Activated CD4-positive, CD25-positive, alpha-beta regulatory T cell (primary cell): Measurements from ENCODE around the gene LCAT.
"Not testable (repeated sequence)": the region's sequence is repeated elsewhere in the genome, so short reads cannot be mapped to it uniquely, and the experiment has no call there.

Source experiments
- DNase-seq, 4 experiments: peaks; one replicate each; lab custom pipeline; 2025; lab: John Stamatoyannopoulos, UW

LCAT gene

DNA sequence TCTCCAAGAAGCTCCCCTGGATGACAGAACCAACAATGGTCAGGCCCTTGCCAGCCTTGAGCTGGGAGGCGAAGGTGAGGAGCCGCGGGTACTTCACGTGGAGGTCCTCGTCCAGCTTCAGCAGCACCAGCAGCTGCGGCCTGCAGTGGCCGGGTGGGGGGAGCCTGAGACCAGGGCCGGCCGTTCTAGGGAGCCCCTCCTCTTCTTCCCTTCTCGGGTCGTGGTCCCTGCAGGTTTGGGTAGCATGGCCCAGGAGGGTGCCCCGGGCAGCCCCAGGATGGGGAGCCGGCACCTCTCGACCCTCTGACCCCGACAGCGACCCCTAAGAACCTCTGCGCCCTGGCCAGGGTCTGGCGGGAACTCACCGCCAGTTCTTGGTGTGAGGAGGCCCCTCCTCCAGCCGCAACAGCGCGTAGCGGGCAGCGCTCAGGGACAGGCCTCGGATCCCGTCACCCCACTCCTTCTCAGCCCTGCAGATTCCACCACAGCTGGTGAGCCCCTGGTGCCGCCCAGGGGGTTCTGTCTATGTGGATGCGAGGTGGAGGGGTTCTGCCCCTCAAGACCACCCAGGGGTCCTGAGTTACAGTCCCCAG, 3.1 kb upstream of the LCAT start:
- DNase-seq, result no peak

DNA sequence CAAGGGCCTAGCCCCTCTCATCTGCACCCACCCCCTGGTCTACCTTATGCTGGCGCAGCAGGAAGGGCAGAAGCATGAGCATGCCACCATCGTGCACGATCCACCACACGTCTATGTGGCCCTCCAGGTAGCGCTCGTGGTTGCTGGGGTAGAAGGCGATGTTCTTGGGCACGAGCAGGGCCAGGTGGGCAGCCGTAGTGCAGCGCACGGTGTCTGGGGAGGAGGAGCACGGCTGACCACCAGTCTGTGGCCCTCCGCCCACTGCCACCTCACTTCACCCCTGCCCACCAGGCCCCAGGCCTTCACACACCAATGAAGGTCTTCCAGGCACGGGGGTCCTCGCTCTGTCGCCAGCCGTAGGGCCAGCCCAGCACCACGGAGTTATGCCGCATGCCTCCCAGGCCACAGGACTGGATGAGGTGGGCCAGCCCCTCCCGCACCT, 2.2 kb upstream of the LCAT start:
- DNase-seq, result no peak

DNA sequence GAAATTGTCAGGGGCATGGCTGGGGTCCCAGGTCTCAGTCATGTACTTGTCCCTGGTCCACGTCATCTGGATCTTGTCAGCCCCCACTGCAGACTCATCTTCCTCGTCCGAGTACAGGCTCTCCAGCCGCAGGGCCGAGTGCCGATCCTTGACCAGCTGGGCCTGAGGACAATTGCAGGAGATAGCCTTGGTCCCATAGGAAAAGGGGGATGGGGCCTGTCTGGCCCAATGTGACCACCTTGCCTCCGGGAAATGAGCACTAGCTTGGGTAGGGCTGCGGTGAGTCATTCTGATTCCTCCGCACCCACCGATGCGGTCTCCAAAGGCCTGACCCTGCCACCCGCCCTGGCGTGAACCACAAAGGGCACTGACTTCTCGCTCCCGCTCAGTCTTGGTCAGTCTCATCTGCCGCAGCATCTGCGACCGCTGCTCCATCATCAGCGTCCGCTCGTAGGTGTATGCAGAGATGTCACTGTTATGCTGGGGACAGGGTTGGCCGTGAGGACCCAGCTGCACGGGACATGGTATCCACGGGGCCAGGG, 1.5 kb upstream of the LCAT start:
- DNase-seq, result no peak

DNA sequence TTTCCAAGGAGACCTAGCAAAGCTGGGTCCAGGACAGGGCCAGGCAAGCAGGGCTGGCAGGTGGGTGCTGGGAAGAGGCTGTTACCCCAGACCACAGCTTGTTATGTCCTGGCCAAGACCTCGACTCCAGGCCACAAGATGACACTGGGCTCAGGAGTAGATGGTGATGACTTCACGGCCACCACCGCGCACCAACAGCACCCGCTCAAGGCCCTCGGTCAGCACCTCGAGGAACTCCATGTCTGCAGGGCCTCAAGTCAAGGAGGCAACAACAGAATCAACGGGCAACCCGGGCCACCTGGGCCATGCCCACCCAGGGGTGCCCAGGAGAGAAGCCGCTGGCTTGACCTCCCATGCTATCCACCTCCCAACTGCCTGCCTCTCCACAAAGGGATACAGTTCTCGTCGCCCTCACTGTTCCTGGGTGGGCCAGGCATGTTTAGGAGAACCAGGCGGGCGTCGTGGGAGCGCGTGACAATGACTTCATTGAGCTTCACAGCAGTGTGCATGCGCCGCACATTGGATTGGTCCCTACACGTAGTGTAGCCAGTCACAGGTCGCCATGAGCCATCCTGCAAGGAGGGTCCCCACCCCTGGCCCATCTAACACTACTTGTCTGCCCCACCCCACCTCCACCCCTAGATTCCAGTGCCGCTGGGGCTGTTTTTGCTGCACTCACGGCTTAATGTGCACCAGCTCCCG, 921 bp upstream of the LCAT start:
- no peak for DNase-seq

DNA sequence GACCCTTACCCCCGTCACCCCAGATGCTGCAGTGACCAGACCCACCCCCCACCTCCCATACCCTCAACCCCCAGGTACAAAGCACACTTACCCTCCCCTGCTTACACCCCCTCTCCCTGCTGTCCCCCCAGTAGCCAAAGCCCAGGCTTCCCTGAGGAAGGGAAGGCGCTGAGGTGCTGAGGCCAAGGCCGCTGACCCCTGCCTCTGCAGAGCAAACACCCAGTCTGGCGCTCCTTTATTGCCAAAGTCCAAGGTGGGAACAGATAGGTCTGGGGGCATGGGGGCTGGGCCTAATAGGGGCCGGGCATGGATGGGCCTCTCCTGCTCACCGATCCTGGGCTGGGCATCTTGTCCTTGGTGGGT, 683 bp downstream of the LCAT start:
- DNase-seq, result no peak

DNA sequence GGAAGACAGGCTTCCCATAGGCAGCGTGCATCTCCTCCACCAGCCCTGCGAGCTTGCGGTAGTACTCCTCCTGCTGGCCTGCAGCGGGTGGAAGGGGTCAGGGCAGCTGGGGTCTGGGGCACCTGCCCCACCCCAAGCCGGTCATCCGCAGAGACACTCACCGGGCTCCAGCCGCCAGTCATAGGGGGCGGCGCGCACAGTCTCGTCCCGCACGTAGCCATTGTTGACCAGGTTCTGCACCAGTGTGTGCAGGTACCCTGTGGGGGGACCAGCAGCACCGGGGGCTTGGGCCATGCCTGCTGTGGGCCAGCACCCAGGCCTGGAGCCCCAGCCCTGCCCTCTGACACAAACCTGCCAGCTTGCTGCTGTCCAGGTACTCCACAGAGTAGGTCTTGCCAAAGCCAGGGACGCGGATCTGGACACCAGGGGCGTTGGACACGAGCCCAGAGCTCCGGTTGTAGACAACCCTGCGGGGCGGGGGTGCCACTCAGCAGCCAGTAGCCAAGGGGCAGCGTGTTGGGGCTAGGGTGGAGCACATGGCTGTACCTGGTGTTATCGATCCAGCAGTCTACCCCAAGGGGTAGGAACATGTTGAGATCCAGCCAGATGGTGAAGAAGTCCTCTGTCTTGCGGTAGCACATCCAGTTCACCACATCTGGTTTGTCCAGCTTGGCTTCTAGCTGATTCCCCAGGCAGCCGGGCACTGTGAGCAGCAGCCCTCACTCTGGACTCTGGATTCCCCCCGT, 1.2 kb downstream of the LCAT start:
- DNase-seq, result no peak

DNA sequence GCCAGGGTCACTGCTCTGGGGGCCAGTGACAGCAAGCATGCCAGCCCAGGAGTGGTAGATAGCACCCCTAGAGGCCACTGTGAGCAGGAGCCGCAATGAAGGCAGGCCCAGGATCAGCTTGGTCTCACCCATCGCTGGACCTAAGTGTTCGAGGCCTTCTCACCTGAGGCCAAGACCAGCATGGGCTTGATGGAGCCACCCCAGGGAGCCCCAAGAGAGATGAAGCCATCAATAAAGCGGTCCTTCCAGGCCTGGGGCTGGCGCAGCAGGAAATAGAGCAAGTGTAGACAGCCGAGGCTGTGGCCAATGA, 1.8 kb downstream of the LCAT start:
- DNase-seq, result peak in 1 of 4 experiments; percentile 21

DNA sequence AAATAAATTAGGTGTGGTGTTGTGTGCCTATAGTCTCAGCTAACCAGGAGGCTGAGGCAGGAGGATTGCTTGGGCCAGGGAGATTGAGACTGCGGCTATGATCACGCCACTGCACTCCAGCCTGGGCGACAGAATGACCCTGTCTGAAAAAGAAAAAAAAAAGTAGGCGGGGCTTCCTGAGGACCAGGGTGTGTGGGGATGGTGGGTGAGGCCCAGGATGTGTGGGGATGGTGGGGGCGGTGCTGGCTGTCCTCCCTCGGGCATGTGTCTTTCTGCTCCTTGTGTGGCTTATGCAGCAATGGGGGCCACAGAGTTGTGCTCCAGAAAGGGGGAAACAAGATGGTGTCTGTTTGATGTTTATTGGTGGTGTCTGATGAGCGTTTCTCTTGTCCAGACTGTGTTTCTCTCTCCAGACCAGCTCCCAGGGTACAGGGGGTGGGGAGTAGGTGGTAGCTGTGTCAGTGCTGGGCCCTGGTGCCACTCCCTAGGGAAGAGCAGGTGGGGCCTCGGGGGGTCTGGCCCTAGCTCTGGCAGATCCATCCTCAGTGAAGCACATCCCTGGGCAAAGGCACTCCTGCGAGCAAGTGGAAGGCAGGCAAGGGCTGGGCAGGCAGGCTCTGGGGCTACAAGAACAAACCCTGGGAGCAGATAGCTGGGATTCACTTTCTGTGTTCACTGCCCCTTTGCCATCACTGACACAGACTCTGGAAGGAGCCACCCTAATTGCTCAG, 2.3 kb downstream of the LCAT start:
- no peak for DNase-seq

DNA sequence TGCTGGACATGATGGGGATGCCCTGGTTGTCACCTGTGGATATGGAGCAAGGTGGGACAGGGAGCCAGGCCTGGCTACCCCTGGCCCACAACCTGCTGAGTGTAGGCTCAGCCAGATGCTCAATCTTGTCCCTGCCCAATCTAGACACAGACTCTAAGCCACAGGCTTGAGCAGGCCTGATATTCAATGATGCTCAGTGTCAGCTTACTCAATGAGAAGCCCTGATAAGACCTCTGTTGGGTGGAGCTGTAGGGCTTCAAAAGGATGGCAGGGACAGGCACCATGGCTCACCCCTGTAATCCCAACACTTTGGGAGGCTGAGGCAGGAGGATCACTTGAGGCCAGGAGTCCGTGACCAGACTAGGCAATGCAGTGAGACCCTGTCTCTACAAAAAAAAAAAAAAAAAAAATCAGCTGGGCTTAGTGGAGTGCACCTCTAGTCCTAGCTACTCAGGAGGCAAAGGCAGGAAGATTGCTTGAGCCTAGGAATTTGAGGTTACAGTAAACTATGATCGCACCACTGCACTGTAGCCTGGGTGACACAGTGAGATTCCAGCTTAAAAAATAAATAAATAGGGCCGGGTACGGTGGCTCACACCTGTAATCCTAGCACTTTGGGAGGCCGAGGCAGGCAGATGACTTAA, 3.4 kb downstream of the LCAT start:
- DNase-seq, result no peak

DNA sequence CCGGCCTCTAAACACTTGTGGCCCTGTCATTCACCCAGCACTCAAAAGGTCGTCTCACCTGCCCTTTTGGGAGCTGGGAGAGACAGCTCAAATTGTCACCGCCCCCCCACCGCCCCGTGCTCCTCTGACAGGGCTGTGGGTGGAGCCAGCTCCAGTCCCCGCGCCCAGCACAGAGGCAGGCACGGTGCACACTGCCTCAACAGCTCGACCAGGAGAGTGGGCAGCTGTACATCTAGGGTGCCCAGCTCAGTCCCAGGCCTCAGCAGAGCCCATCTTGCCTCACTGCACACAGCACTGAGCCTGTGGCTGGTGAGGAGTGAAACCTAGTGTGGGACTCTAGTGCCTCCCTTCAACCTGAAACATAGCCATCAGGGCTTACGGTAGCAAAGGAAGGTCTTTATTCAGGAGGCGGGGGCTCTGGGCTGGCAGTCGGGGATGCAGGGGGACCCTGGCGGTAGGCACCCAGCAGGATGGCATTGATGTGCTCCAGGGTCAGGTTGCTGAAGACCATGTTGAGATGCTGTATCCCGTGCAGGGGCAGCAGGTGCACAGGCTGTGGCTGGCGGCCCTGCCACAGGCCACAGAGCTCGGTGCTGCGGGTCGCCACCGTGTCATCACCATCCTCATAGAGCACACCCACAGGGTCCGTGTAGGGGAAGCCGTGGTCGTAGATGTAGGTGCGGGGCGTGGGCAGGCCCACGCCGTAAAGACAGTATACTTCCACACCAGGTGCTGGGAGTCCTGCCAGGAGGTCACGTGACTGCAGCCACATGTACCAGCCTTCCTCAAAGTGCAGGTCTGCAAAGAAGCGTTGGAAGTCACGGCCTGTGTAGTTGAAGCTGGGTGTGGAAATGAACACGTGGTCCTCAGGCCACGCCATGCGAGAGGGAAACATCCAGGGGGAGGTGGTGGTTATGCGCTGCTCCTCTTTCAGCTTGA, 4.1 kb downstream of the LCAT start:
- DNase-seq, result no peak

DNA sequence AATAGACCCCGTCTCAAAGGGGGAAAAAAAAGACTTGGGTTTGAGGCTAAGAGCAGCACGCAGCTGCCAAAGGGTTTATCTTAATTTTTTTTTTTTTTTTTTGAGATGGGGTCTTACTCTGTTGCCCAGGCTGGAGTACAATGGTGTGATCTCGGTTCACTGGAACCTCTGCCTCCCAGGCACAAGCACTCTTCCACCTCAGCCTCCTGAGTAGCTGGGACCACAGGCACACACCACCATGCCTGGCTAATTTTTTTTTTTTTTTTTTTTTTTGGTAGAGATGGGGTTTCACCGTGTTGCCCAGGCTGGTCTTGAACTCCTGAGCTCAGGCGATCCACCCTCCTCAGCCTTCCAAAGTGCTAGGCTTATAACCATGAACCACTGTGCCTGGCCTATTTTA, 6.2 kb downstream of the LCAT start:
- DNase-seq, result not testable (repeated sequence)

DNA sequence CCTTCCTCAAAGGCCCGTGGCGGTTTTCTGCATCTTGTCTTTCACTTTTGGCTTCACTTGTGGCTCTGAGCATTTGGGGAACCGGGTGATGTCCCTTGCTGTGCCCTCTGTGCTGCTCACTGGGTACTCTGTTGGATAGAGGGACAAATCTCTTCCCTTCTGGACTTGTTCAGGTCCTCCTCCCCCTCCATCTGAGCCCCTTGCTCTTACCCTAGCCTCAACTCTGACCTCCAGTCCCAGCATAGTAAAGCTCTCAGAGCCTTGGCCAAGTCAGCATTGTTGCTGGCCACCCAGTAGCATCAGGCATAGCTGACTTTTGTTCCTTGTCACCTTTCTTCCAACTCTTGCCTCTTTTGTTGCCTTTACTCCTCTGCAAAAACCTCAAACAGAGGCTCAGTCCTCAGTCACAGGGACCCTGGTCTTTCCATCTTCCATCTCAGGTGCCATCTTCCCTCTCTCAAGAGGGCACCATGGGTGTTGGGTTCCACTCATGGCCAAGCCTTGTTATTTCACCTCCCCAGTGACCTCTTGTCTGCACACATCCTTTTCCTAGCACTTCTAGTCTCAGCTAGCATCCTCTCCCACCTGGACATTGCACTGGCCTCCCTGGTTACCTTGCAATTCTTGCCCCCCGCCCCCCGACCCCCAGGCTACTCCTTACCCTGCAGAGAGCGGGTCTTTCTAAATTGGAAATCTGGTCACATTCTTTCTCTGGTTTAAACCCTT, 6.9 kb downstream of the LCAT start:
- DNase-seq, result no peak

DNA sequence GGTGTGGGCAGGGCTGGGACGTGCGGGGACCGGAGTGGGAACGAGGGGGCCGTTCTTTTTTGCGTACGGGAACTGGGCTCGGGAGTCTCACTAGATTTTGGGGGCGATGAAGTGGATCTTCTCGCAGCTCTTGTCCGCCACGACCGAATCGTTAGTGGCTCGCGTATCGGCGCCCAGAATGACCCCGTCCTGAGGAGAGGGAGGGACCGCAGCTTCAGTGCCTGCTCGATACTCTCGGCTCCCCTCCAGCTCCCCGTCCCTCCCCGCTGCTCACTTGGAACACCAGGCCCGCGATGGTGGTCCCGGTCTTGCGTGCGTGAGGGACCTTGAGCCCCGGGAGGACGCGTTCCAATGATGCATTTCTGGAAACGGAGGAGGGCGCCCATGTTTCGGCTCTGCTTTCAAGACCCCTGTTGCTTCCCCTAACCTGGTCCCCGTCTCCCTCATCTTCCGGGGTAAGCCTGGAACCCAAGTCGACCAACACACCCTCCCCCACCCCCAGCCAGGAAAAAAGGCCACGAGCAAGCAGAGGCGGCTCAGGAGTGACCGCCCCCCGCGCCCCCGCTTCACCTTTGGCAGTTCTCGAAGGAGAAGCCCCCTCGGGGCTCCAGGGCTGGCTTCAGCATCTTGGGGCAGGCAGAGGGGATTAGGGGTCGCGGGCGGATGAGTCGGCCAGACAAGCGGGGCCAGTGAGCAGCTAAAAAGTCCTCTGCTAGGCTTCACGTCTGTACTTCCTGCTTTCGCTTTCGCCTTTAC, 7.6 kb downstream of the LCAT start, which contains the start of gene PSMB10:
TSS of gene PSMB10 (minus strand) at position 727 of the 756 bp plus-strand sequence. CDS start at position 626, 101 bp downstream.
- DNase-seq, result peak; percentile 39 to 64 (median 52)

DNA sequence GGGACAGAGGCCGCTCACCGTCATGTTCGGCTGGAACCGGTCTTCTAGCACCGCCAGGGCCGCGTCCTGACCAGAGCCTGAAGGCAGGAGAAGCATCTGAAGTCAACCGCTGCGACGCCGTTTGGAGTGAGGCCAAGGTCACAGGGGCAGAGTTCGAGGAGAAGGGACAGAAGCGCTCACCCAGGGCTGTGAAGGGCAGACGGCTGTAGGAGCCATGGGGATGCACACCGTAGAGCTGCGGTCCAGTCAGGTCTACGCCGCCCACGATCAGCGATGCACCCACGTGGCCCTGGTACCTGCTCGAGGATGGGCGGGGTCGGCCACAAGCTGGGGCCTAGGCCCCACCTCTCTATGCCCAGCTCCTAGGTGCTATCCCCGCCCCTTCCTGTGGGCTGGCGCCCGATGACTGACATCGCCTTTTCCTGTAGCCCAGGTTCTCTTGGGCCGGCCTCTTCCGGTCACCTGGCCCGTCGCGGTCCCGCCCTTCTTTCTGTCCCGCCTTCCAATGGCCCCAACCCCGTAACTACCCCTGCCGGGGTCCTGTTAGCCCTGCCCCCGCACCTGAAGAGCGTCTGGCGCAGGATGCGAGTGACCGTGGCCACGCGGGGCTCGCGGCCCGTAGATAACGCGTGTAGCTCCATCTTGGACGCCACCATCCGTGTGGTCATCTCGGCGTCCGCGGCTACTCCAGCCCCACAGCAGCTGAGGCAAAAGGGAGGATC, 8.4 kb downstream of the LCAT start:
- DNase-seq, result peak; percentile 82 to 93 (median 90)

DNA sequence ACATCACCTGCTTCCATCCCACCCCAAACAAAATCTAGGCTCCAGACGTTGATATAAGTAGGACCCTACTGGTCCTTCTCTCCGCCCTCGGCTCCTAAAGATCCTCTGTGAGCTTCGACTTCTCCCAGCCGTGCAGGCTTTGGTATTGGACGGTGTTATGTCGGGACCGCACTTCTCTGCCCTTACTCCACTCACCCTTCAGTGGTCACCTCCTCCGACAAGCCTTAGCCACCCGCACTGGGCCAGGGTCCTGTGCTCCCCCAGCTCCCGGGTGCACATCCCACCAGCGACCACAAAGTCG, 8.9 kb downstream of the LCAT start:
- DNase-seq, result no peak

DNA sequence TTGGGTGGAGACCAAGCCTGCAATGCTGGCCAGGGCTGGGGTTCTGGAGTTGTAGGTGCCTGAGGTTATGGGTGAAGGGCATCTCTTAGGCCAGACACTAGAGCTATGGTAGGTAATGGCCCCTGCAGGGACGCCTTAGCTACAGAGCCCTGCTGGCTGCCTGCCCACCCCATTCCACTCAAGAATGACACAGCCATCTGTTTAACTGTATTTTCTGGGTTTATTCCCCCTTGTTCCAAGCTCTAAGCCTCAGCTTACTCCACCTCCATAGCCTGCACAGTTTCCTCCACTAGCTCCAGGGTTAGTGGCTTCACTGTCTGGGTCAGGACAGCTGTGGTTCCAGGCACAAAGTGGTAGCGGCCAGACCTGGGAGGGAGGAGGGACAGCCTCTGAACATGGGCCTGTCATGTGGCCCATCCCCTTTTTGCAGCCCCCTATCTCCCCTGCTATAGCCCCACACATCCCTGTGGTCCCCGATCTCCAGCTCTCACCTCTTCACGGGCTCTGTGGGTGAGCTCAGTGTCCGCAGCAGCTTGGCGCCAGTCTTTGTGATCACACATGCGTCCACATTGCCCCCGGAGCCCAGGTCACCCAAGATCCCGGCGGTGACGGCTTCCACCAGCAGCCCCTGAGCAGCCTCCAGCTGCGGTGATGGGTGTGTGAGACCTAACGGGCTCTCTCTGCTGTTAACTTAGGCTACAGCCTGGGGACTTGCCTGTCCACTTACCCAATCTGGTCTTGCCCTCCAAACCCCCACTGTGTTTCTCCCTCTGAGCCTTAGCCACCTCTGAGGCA, 9.4 kb downstream of the LCAT start:
- no peak for DNase-seq

DNA sequence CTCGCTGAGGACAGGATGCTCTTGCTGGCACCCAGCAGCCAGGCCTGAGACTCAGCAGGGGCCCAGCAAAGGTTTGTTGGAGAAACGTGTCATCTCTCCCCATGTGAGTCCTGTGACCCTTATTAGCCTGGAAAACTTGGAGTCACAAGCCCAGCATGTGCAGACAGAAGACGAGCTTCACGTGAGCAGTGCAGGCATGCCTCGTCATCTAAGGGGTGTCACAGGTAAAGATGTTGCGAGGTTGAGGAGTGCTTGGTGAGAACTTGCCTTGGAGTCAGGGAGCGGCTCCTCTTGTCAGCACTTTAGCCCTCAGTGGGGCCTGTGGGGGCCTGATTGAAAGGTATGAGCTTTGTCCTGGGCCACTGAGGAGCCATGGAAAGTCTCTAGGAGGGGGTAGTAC, 10.1 kb downstream of the LCAT start:
- no peak for DNase-seq

DNA sequence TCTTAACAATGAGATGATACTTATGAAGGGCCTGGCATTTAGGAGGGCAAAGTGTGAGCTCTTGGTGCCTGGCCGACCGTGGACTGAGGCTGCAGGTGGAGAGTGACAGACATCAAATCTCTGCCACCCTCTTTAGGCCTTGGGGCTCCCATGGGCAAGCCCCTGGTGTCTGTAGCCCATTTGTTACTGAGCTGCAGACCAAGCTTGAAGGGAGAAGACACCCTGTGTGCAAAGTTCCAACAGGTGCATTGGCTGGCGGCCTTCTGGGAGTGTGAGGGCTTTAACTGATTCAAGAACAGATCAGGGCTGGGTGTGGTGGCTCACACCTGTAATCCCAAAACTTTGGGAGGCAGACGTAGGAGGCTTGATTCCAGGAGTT, 11.5 kb downstream of the LCAT start:
- no peak for DNase-seq
